IMR-90 (cell line): Measurements from ENCODE around the gene SPRED2. TPM values are rescaled to one million over a fixed set of nuclear protein-coding genes. Genes with fewer than 3 reads are reported as not detected.

ENCODE experiments used
- ATAC-seq: fragments of 200-7000 bp; cut with Tn5 transposase; 2 replicates; pipeline ENCODE4 v1.9.1; 2020; ENCODE audit warnings: low read depth, mild to moderate bottlenecking, moderate library complexity
- BruUV-seq: library from RNA; stranded (reverse); fragments of 400-500 nt; replicated peaks from 2 replicates; lab custom pipeline; 2021; lab: Mats Ljungman, UMichigan
- CTCF ChIA-PET: fragments of 300-600 bp; formaldehyde crosslinking; extraction: SDS; loops from one replicate; lab custom pipeline; 2021; ENCODE audit warnings: antibody characterized with exemption; lab: Yijun Ruan, JAX
- POLR2A ChIA-PET: fragments of 300-600 bp; sonication (Branson Sonifier 250); formaldehyde crosslinking; loops from one replicate; lab custom pipeline; 2022; ENCODE audit warnings: antibody characterized with exemption; ENCODE audit not compliant: unreplicated experiment; lab: Charles Lee
- DNase-seq: peaks from one replicate; pipeline ENCODE4 v3.0.0; 2013
- H2AFZ ChIP-seq: replicated peaks from 2 replicates; pipeline ENCODE3; 2013; ENCODE audit warnings: low read length, mild to moderate bottlenecking; ENCODE audit not compliant: poor library complexity
- H2AK5ac ChIP-seq: 2 replicates; pipeline ENCODE4 v1.6.1; 2013; ENCODE audit warnings: low read depth, low read length, inconsistent platforms
- H2AK9ac ChIP-seq: replicated peaks from 2 replicates; pipeline ENCODE3; 2013; ENCODE audit warnings: mild to moderate bottlenecking, low read depth, low read length, moderate library complexity; ENCODE audit not compliant: poor library complexity
- H2BK120ac ChIP-seq: 2 replicates; pipeline ENCODE4 v1.6.1; 2013; ENCODE audit warnings: low read depth, low read length, inconsistent platforms
- H2BK15ac ChIP-seq: 3 replicates; pipeline ENCODE4 v1.6.1; 2013; ENCODE audit warnings: low read depth, low read length, inconsistent platforms
- H2BK20ac ChIP-seq: 2 replicates; pipeline ENCODE4 v1.6.1; 2013; ENCODE audit warnings: low read depth, mild to moderate bottlenecking, inconsistent platforms, low read length, moderate library complexity
- H2BK5ac ChIP-seq: 2 replicates; pipeline ENCODE4 v1.6.1; 2013; ENCODE audit warnings: mild to moderate bottlenecking, low read depth, low read length, inconsistent platforms; ENCODE audit not compliant: poor library complexity, severe bottlenecking
- H3K14ac ChIP-seq: replicated peaks from 2 replicates; pipeline ENCODE4 v1.6.1; 2013; ENCODE audit warnings: low read depth, low read length, inconsistent platforms
- H3K18ac ChIP-seq: 2 replicates; pipeline ENCODE4 v1.6.1; 2013; ENCODE audit warnings: low read depth, low read length, control low read depth
- H3K23ac ChIP-seq: 2 replicates; pipeline ENCODE4 v1.6.1; 2013; ENCODE audit warnings: low read depth, low read length, inconsistent platforms
- H3K27ac ChIP-seq: 2 replicates; pipeline ENCODE4 v1.5.1; 2013; ENCODE audit warnings: mild to moderate bottlenecking, control low read depth, low read length; ENCODE audit not compliant: insufficient read depth
- H3K27me3 ChIP-seq: 2 replicates; pipeline ENCODE4 v1.6.1; 2013; ENCODE audit warnings: low read length; ENCODE audit not compliant: control insufficient read depth, insufficient read depth
- H3K36me3 ChIP-seq: 2 replicates; pipeline ENCODE4 v1.6.1; 2013; ENCODE audit warnings: low read length, mixed read lengths; ENCODE audit not compliant: control insufficient read depth, insufficient read depth
- H3K4ac ChIP-seq: 2 replicates; pipeline ENCODE4 v1.6.1; 2013; ENCODE audit warnings: low read depth, low read length, inconsistent platforms
- H3K4me1 ChIP-seq: 2 replicates; pipeline ENCODE4 v1.6.1; 2013; ENCODE audit warnings: low read length, mixed read lengths; ENCODE audit not compliant: control insufficient read depth, insufficient read depth
- H3K4me2 ChIP-seq: 2 replicates; pipeline ENCODE4 v1.6.1; 2013; ENCODE audit warnings: low read depth, mild to moderate bottlenecking, control low read depth, low read length, moderate library complexity
- H3K4me3 ChIP-seq: 2 replicates; pipeline ENCODE4 v1.5.1; 2013; ENCODE audit warnings: low read depth, mild to moderate bottlenecking, control low read depth, low read length, moderate library complexity; ENCODE audit not compliant: insufficient read depth
- H3K56ac ChIP-seq: 2 replicates; pipeline ENCODE4 v1.6.1; 2013; ENCODE audit warnings: low read length, inconsistent platforms; ENCODE audit not compliant: insufficient read depth; ENCODE audit errors: extremely low read depth
- H3K79me1 ChIP-seq, 2 experiments: 2 replicates each; pipeline ENCODE4 v1.6.1; 2013; ENCODE audit warnings: low read length in 2 of 2, inconsistent platforms in 1 of 2, low read depth in 1 of 2
- H3K9ac ChIP-seq: 2 replicates; pipeline ENCODE4 v1.6.1; 2013; ENCODE audit warnings: low read depth, low read length, control low read depth
- H3K9me1 ChIP-seq: 2 replicates; pipeline ENCODE4 v1.6.1; 2013; ENCODE audit warnings: low read length, inconsistent platforms; ENCODE audit not compliant: insufficient read depth
- H3K9me3 ChIP-seq: 2 replicates; pipeline ENCODE4 v1.6.1; 2013; ENCODE audit warnings: low read length; ENCODE audit not compliant: control insufficient read depth, insufficient read depth
- H4K20me1 ChIP-seq: 2 replicates; pipeline ENCODE4 v1.6.1; 2013; ENCODE audit warnings: low read length, inconsistent platforms; ENCODE audit not compliant: insufficient read depth
- H4K5ac ChIP-seq: 2 replicates; pipeline ENCODE4 v1.6.1; 2013; ENCODE audit warnings: mild to moderate bottlenecking, low read depth, low read length, control low read depth
- H4K8ac ChIP-seq, 2 experiments: 2 replicates each; pipeline ENCODE4 v1.6.1; 2013; ENCODE audit warnings: low read depth in 2 of 2, low read length in 2 of 2, control low read depth in 1 of 2, inconsistent platforms in 1 of 2
- H4K91ac ChIP-seq: 2 replicates; pipeline ENCODE4 v1.6.1; 2013; ENCODE audit warnings: low read depth, low read length, inconsistent platforms; ENCODE audit not compliant: insufficient read depth
- BHLHE40 ChIP-seq: fragments of 150-350 bp; IDR thresholded peaks from 2 replicates; pipeline ENCODE4 v1.6.1; 2016; ENCODE audit warnings: mild to moderate bottlenecking, low read depth, low read length
- CEBPB ChIP-seq: IDR thresholded peaks from 2 replicates; pipeline ENCODE4 v1.6.1; 2012; ENCODE audit warnings: low read depth, low read length, improper control_type of control experiment
- CHD1 ChIP-seq: IDR thresholded peaks from 2 replicates; pipeline ENCODE4 v1.6.1; 2012; ENCODE audit warnings: low read depth, low read length, improper control_type of control experiment
- CTCF ChIP-seq: conservative IDR thresholded peaks from 2 replicates; pipeline ENCODE4 v1.5.1; 2012; ENCODE audit warnings: mild to moderate bottlenecking, low read depth, low read length, improper control_type of control experiment
- FOS ChIP-seq: fragments of 150-350 bp; IDR thresholded peaks from 2 replicates; pipeline ENCODE4 v1.6.1; 2016; ENCODE audit warnings: low read depth, low read length
- MAFK ChIP-seq: IDR thresholded peaks from 2 replicates; pipeline ENCODE4 v1.6.1; 2012; ENCODE audit warnings: low read depth, low read length, improper control_type of control experiment
- MAZ ChIP-seq: IDR thresholded peaks from 2 replicates; pipeline ENCODE4 v1.6.1; 2012; ENCODE audit warnings: low read depth, mild to moderate bottlenecking, low read length, improper control_type of control experiment, moderate library complexity, borderline replicate concordance
- MXI1 ChIP-seq: IDR thresholded peaks from 2 replicates; pipeline ENCODE4 v1.6.1; 2012; ENCODE audit warnings: low read depth, mild to moderate bottlenecking, low read length, moderate library complexity, borderline replicate concordance
- NFE2L2 ChIP-seq: fragments of 150-350 bp; IDR thresholded peaks from 2 replicates; pipeline ENCODE4 v1.6.1; 2016; ENCODE audit warnings: low read depth, mild to moderate bottlenecking, low read length
- POLR2A ChIP-seq: IDR thresholded peaks from 2 replicates; pipeline ENCODE4 v1.6.1; 2012; ENCODE audit warnings: mild to moderate bottlenecking, low read depth, low read length
- RAD21 ChIP-seq: IDR thresholded peaks from 2 replicates; pipeline ENCODE4 v1.6.1; 2012; ENCODE audit warnings: low read length, improper control_type of control experiment
- RCOR1 ChIP-seq: IDR thresholded peaks from 2 replicates; pipeline ENCODE4 v1.6.1; 2012; ENCODE audit warnings: mild to moderate bottlenecking, low read length, improper control_type of control experiment; ENCODE audit not compliant: insufficient replicate concordance
- RFX5 ChIP-seq: IDR thresholded peaks from 2 replicates; pipeline ENCODE4 v1.8.0; 2012; ENCODE audit warnings: low read depth, mild to moderate bottlenecking, low read length, moderate library complexity
- SMC3 ChIP-seq: fragments of 150-350 bp; IDR thresholded peaks from 2 replicates; pipeline ENCODE4 v1.6.1; 2016; ENCODE audit warnings: low read depth, mild to moderate bottlenecking, antibody characterized with exemption, low read length, moderate library complexity
- USF2 ChIP-seq: fragments of 150-350 bp; IDR thresholded peaks from 2 replicates; pipeline ENCODE4 v1.6.1; 2017; ENCODE audit warnings: mild to moderate bottlenecking, antibody characterized with exemption, low read length, low read depth
- WGBS, 2 experiments: methylation state at CpG; one replicate each; pipeline versions ENCODE4 v1.1.5 to v1.1.7; 2013; ENCODE audit warnings: missing lambda C conversion rate in 2 of 2; ENCODE audit not compliant: insufficient read length in 1 of 2; ENCODE audit errors: extremely low coverage in 2 of 2; 5-methylcytosine and 5-hydroxymethylcytosine counted together
- dilution Hi-C: fragments of 300-500 bp; cut with HindIII; formaldehyde crosslinking; loops from one replicate; pipeline ENCODE4 v1.14.3; 2018; ENCODE audit warnings: low sequenced_read_pairs; ENCODE audit not compliant: unreplicated experiment
- in situ Hi-C: fragments of 300-500 bp; cut with MboI; formaldehyde crosslinking; loops from 3 replicates; pipeline ENCODE4 v1.14.3; 2019; ENCODE audit warnings: low sequenced_read_pairs, inconsistent platforms, mixed read lengths
- intact Hi-C: fragments of 100-400 bp; cut with micrococcal nuclease; formaldehyde crosslinking; loops from 2 replicates; pipeline ENCODE4 v1.10.0; 2022
- polyA plus RNA-seq, 3 experiments: library from polyadenylated mRNA; depleted of rRNA; stranded (reverse); fragments of >200 nt; gene quantifications; 2 replicates each; pipeline ENCODE4 v1.2.3, GENCODE V29; 2012; ENCODE audit warnings: low replicate concordance in 1 of 3
- total RNA-seq: library from RNA; depleted of rRNA; stranded (reverse); fragments of >200 nt; gene quantifications from 2 replicates; pipeline ENCODE4 v1.2.3, GENCODE V29; 2012

SPRED2 gene
- total and polyA plus RNA-seq, 2 of the 4 experiments (the other 2 are of a cell fraction), result 4.8 to 18.7 TPM

- no CpG with 5 or more reads among the region's 3 CpGs for WGBS, 2 experiments
These were observed 149.8 kb downstream of the SPRED2 start for GRCh38 chr2:65282477-65283053.

More at GRCh38 chr2:65282477-65283053, 149.8 kb downstream of the SPRED2 start:
- no peak overlapping the region for H2AK5ac ChIP-seq
- no TSS peak for BruUV-seq
- dilution Hi-C loops, result no loop called here
- no peaks in the 10 kb centered on the region for H3K36me3 ChIP-seq
- H3K4me2 ChIP-seq, result no peak overlapping the region
- ATAC-seq (no peak), DNase-seq (no peak)
- no peak overlapping the region for H3K9ac ChIP-seq
- no peak overlapping the region for H3K56ac ChIP-seq
- no peak overlapping the region for H4K91ac ChIP-seq
- peaks cover 11% of the 10 kb centered on the region; the same call in 1 of the 2 replicates for H3K9me1 ChIP-seq
- CTCF ChIA-PET, result no interaction called here
- POLR2A ChIA-PET, result no interaction called here
- no peak overlapping the region for H2AFZ ChIP-seq
- H3K18ac ChIP-seq, result no peak overlapping the region
- H2AK9ac ChIP-seq, result no peak overlapping the region
- no peak overlapping the region for H3K23ac ChIP-seq
- no peak overlapping the region for H2BK5ac ChIP-seq
- no peak overlapping the region for H3K4me3 ChIP-seq
- H3K4me1 ChIP-seq, result peaks cover 7% of the 10 kb centered on the region
- no peaks in the 10 kb centered on the region for H3K79me1 ChIP-seq
- H2BK15ac ChIP-seq, result no peak overlapping the region
- H3K27me3 ChIP-seq, result 0 out of 2 replicates have a peak, but pooled peaks cover 2% of the 10 kb centered on the region
- no peak overlapping the region for H3K4ac ChIP-seq
- H3K27ac ChIP-seq, result no peak overlapping the region
- TF ChIP-seq RCOR1 (no peak), CEBPB (no peak), RAD21 (no peak), NFE2L2 (no peak), SMC3 (no peak), BHLHE40 (no peak), USF2 (no peak), RFX5 (no peak), MXI1 (no peak), MAZ (no peak), FOS (no peak), MAFK (no peak), CHD1 (no peak), POLR2A (no peak), CTCF (no peak)
- in situ Hi-C loops, result no loop called here
- H2BK20ac ChIP-seq, result no peak overlapping the region
- intact Hi-C loops, result loop anchor here (5.0 kb wide), 1 partner anchor 85 kb away; no protein-coding TSS in a partner anchor
- H4K8ac ChIP-seq, result no peak overlapping the region
- H4K20me1 ChIP-seq, result peaks cover 4% of the 10 kb centered on the region; the same call in 1 of the 2 replicates
- H4K5ac ChIP-seq, result no peak overlapping the region
- H2BK120ac ChIP-seq, result no peak overlapping the region
- no peak overlapping the region for H3K14ac ChIP-seq
- H3K9me3 ChIP-seq, result no peaks in the 10 kb centered on the region
